GM21423 (cell line): Measurements from ENCODE around the gene ATXN10.
"Not testable (repeated sequence)": the region's sequence is repeated elsewhere in the genome, so short reads cannot be mapped to it uniquely, and the experiment has no call there.

Source experiments
- ATAC-seq: cut with Tn5 transposase; IDR thresholded peaks from one replicate; pipeline ENCODE4 v1.9.1; 2021; ENCODE audit warnings: mild to moderate bottlenecking, moderate library complexity; ENCODE audit not compliant: unreplicated experiment

The ATXN10 gene

DNA sequence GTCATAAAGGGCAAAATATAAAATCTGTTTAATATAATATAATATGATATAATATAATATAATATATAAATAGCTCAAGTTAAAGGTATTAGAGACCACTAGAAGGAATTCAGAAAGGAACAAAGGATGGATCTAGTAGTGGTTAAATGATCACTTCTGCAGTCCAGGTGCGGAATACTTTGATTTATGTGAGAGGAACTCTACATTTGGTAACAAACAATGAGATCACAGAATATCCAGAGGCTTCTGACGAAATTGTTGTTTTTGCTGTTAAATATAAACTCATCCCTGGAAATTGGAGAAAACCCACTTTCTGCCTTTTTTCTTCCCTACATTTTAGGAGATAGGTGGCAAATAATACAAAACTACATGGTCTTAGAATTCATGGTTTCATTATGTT is 36.0 kb downstream of the ATXN10 start:
- no peak for ATAC-seq

DNA sequence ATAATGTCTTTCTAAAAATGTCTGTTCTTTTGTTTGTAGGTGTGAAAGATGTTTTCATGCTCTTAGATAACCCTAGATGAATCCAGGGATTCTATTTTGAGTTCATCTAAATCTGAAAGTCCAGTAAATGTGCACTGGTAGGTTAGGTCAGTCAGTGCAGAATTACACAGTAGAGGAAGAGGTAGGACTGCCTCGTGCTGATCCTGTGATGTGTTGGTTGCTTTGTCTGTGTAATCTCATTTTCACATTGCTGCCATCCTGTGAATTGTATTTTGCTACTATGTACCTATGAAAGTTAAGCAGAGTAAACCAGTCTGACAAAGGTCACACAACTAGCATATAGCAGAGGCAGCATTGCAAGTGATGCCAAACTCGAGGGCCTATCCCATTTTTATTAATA is 36.5 kb downstream of the ATXN10 start:
- no peak for ATAC-seq

DNA sequence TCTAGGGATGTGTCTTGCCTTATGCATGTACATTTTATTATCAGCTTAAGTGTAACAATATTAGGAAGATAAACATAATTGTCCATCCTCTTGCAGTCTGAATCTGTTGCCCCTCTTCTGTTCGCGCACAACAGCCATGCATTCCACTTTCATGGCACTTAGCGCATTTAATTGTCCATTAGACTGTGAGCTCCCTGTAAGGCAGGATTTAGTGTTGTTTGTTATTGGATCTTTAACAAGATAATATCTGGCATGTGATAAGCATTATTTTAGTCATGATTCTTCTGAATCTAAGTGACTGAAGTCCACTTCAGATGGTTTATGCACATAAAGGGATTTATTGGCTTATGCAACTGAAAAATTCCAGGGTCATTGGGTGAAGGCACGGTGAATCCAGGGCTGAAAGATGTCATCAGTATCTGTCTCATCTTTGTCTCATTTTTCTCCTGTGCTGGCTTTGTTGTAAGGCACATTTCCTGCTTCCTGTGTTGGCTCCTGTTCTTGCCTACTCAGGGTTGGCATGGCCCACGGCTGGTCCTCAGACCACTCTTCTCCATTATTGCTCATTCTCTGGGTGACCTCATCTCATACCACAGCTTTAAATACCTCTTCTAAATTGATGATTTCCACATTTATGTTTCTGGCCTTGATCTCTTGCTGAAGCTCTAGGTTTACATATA is 37.6 kb downstream of the ATXN10 start:
- ATAC-seq: no peak

DNA sequence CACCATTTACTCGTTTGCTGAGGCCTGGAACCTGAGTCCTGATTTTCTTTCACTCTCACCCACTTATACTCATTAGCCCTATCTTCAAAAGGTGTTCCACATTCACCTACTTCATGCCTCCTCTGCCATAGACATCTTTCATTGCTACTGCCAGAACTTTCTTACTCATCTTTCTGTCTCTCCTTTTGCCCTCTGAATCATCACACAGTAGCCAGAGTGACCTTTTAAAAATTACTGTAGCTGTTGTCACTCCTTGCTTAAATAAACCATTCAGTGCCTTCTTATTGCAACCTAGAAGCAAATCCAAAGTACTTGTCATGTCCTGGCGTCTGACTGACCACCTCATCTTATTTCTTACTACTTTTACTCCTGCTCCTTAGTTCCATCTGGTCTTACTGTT is 38.2 kb downstream of the ATXN10 start:
- ATAC-seq: no peak

DNA sequence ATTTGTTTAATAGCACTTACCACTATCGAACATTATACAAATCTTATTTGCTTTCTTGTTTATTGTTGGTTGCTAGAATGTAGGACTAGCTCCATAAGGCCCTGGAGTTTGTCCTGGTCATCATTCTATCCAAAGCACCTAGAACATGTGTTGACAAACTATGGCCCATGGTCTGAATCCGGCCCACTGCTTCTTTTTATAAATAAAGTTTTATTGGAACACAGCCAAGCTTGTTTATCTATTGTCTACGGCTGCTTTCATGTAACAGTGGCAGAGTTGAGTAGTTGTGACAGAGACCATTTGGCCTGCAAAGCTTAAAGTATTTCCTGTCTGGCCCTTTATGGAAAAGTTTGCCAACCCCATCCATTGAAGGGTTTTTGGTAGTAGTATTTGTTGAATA is 38.8 kb downstream of the ATXN10 start:
- no peak for ATAC-seq

DNA sequence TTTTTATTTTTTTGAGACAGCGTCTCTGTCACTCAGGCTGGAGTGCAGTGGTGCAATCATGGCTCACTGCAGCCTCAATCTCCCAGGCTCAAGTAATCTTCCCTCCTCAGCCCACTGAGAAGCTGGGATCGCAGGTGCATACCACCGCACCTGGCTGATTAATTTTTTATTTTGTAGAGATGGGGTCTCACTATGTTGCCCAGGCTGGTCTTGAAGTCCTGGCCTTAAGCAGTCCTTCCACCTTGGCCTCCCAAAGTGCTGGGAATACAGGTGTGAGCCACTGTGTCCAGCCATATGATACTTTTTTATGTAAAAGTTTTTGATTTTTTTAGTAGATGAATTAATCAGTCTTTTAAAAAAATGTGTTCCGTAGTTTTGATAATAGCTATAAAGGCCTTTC is 42.8 kb downstream of the ATXN10 start:
- ATAC-seq: not testable (repeated sequence)

DNA sequence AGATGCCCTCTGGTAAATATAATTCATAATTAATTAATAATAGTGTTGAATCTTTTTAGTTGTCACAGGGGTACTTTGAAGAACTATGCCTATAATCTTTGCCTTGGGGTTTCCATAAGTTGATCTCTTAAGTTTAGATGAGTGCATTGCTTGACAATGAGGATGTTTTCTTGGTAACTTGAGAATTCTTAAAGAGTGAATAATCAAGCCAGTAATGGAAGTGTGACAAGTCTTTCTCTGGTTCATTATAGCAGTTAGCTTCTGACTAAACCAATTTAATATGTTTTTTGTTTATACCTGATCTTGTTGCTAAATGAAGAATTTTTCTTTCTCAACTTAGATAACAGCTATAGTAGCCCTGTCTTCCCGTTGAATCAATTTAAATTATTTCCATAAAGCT is 46.2 kb downstream of the ATXN10 start:
- ATAC-seq: no peak

DNA sequence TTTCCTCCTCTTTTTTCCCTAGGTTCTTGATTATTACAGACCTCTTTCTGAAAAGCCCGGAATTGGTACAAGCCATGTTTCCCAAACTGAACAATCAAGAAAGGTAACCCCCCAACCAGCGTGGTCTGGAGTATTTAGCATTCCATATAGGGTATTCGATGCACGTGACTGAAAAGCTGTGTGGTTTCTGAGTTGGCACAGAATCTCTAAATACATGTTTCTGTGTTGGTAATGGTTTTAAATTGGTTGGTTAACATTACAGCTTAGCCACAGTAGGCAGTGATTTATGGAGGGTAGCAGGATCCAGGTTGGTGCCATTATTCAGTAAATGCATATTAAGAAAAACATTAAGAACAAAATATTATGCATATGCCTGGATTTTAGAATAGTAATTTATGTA is 46.8 kb downstream of the ATXN10 start:
- no peak for ATAC-seq

DNA sequence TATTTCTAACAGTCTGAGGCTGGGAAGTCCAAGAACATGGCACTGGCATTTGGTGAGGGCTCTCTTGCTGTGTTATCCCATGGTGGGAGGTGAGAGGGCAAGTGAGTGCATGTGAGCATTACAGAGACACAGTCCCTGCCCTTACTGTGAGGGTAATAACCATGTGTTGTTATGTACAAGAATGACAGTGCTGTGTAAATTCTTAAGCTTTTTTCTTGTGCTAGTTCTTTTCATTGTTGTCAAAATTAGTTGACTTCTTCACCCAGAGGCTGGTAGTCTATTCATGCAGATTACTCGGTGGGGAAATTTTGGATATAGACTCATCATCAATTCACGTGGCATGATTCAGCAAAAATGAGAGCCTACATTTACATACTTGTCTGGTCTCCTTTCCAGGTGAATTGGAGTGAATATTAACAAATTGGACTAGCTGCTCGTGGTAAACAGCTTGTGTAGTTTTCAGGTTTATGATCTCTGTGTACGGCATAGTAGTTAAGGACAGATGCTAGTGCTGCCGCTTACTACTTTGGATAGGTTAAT is 49.3 kb downstream of the ATXN10 start:
- ATAC-seq: no peak

DNA sequence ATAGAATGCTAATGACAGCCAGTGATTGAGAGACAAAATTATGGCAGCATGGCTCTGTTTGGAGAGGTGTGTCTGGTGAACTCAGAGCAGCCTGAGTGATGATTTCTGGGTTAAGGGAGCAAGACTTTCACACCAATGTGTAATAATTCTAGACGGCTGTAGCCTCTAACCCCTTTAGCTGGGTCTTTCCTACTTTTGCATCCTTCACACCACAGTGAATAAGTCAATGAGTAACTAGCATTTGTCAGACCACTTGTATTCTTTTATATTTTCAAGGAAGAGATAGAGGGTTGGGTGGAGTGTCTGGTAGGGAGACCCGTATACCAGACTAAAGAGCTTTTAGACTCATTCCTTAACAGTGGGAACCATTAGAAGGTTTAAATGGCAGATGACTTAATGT is 50.4 kb downstream of the ATXN10 start:
- no peak for ATAC-seq

DNA sequence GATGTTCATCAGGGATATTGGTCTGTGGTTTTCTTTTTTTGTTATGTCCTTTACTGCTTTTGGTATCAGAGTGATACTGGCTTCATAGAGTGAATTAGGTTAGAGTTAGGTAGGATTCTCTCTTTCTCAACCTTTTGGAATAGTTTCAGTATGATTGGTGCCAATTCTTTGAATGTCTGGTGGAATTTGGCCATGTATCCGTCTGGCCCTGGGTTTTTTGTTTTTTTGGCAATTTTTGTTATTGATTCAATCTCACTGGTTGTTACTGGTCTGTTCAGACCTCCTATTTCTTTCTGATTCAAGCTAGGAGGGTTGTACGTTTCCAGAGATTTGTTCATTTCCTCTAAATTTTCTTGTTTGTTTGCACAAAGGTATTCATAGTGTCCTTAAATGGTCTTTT is 54.4 kb downstream of the ATXN10 start:
- no peak for ATAC-seq

DNA sequence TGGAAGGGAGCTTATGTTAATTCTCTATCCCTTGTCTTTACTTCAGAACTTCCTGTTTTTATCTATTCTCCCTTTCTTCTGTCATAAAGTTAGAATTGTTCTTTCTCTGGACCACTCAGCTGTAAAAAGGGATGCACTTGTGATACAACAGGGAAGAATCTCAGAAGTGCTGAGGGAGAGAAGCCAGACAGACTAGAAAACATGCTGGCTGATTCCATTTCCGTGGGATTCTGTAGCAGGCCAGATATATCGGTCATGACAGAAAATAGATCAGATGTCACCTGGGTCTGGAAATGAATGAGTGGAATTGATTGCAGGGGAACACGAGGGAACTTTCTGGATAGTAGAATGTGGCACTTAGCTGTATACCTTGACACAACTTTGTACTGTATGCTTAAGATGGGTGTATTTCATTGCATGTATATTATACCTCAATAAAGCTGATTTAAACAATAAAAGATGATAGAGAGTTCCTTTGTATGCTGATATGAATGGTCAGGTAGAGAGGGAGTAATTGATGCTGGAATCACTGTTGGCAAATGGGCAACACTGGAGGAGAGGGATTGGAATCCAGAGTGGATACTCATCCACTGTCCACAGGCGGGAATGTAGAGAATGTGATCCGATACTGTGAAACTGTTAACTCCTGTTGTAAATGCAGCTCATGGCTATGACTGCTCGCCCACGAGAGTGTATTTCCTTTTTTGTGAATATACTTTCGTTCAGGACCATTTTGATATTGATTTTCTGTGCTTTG is 59.6 kb downstream of the ATXN10 start:
- no peak for ATAC-seq

DNA sequence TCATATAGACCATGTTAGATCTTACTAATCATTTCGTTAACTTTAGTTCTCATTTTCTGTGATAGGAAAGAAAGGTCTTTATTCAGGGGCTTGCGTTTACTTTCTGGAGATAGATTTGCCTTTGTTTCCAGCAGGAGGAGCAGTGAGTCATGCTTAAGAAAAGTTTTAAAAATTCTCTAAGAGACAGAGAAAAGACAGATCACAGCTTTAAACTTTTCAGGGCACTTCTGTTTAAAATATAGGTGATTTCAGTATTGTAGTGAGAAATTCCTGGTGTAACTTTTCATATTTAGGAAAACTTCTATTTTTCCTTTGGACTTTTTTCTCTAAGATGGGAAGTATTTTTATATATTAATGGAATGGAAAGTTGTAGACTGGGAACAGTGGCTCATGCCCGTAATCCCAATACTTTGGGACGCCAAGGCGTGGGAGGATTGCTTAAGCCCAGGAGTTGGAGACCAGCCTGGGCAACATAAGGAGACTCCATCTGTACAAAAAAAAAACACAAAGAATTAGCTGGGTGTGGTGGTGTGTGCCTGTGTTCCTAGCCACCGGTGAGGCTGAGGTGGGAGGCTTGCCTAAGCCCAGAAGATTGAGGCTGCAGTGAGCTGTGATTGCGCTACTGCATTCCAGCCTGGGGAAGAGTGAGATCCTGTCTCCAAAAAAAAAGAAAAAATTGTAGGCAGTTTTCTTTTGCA is 60.3 kb downstream of the ATXN10 start:
- no peak for ATAC-seq

DNA sequence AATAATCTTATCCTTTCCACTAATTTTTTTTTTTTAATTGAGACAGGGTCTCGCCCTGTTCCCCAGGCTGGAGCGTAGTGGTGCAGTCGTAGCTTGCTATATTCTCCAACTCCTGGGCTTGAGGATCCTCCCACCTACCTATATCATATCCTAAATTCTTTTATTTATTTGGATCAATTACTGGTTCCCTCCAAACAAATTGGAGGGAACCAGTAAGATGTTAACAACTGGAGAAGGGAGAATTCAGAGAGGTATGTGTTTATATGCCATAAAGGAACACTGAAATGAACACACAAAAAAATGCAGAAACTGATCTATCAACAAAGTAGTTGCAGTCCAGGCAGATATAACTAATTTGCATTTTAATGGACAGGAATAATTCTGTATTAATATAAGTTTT is 63.6 kb downstream of the ATXN10 start:
- no peak for ATAC-seq

DNA sequence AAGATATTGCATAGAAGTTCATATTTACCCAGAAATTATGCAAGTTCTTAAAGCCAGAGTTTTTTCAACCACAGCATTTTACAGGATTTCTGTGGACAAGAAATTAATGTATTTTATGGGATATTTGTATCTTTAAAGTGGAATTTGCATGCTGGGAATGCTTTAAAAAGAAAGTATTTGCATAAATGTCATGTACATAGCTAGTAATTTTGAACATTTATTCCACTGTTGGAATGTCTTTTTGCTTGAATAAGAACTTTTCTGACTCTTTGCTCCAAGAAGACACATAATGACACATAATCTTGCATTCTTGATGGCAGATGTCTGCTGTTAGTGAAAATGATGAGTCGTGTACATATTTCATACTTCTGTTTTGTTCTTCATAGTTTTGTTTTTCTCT is 66.6 kb downstream of the ATXN10 start:
- ATAC-seq: no peak

DNA sequence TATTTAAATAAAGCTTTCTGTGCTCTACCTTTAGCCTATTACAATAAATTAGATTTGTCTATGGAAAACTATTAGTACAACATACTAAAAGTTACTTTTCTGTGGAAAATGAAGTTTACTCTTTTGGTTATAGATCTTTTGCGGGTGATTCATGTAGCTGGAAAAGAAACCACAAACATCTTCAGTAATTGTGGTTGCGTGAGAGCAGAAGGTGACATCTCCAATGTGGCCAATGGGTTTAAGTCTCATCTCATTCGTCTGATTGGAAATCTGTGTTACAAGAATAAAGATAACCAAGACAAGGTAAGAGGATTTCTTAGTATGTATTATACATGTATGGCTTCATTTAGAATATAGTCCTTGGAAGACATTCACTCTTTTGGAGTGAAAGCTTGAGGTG is 68.6 kb downstream of the ATXN10 start:
- ATAC-seq: no peak

DNA sequence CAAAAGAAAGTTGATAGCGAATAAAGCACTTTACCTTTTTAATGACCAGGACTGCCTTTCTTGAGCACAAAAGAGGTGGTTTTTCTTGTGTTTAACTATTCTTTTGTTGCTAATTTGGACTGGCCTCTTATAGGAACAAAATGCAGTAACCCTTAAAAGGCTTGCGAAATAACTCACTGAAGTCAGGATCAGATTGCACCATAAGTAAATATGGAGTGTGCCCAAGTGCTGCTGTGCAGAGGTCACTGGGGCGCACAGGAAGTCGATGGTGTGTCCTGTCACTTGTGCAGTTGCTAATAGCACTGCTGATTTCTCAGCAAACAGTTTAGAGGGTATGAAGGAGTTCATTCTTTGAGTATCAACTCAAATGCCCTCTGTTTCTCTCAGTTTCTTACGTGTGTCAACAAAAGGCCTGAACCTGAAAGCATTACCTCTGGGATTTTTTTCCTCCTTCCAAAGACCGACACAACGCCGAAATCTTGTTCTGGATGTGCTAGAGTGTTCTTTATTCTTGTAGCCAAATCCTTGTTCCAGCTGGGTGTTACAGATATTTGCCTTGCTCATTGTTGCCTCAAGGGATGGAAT is 71.3 kb downstream of the ATXN10 start:
- ATAC-seq: no peak

DNA sequence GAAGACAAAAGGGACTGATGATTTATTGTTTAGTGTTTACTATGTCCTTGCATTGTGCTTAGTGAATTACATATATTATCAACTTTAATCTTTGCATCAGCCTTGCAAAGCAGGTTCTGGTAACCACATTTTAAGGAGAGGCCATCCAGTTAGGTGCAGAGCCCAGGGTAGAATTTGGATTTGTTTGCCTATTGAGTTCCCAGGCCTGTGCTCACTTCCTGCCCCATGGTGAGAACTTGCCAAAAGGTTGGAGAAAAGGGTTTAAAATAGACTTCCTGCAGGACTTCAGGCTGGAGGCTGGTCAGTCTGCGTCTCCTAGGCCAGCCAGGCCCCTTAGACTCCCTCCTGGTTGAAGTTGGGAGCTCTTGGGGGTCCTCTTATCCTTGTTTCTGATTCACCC is 72.1 kb downstream of the ATXN10 start:
- ATAC-seq: no peak

DNA sequence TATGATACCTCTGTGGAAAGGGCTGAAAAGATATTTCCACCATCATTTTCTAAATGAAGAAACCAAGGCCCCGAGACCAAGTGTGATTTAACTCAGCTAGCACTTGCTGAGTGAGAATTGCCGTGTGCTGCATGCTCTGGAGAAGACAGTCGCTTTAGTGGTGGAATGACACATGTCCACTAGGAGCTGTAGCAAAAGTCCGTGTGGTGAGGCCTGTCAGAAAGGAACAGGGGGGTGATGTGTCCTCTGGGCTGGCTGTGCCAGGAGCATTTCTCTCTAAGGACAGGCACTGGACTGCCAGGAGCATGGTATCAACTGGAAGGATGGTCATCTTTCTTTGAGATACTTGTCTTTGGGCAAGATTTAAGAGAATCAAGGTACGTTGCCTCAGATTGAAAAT is 72.8 kb downstream of the ATXN10 start:
- ATAC-seq: no peak

DNA sequence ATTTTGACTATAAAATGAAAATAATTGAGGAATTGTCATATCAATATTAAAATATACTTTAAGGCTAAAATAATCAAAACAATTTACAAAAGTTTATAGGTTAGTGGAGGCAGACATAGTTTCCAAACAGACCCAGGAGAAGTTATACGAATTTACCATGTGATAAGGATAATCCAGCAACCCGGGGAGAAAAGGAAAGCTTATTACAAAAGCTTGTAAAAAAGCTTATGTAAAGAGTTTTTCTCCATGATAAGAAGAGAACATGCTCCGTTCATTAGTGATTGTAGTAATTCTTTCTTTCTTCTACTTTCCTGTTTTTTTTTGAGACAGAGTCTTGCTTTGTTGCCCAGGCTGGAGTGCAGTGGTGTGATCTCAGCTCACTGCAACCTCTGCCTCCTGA is 79.0 kb downstream of the ATXN10 start:
- ATAC-seq: no peak

DNA sequence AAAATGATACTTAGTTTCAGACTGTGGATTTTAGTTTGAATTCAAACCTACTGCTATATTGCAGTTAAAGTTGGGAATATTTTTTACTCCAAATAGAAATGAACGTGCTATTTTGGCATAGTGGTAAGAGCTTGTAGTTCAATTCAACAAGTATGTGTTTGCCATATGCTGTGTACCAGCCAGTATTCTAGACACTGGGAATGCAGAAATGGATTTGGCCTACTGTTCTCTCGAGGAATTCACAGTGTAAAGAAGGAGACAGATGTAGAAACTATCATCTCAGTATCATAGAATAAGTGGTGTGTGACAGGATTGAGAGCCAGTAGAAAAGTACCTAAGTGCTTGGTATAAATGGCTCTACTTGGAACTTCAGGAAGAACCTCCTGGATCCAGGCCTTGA is 80.4 kb downstream of the ATXN10 start:
- ATAC-seq: no peak

DNA sequence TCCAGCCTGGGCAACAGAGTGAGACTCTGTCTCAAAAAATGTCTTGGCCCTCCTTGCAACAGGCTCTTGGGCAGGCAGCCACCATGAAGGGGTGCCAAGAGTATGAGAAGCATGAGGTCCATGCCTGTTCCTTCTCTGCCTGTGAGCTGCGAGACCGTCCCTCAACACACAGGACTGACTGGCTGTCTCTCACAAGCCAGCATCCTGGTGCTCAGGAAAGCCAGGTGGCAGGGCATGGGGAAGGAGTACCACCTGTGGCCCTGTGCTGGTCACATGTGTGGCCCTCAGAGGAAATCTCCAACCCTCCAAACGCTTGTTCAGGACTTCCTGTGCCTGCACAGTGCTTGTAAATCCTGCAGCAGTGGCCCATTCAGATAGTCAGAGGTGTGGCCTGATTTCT is 83.2 kb downstream of the ATXN10 start:
- ATAC-seq: no peak
